ENCODE data around the gene ARHGAP22.
A peak's percentile ranks its signal among the peaks of the same experiment; 100 is the strongest.

The ARHGAP22 gene

GRCh38 chr10:48406658-48407057 is 198.2 kb downstream of the ARHGAP22 start:
- Histone ChIP-seq H3K27ac (ENCODE audit: poor library complexity, severe bottlenecking) (no peak overlapping the region), H3K36me3 (ENCODE audit: low read depth) (peaks cover 7% of the 10 kb centered on the region; the same call in 1 of the 2 replicates), H3K27me3 (ENCODE audit: insufficient read depth, poor library complexity, severe bottlenecking) (no peaks in the 10 kb centered on the region), H3K9me3 (ENCODE audit: severe bottlenecking) (no peaks in the 10 kb centered on the region), H3K4me3 (ENCODE audit: severe bottlenecking) (no peak overlapping the region), H3K4me1 (ENCODE audit: insufficient read depth, poor library complexity, severe bottlenecking) (peaks cover 7% of the 10 kb centered on the region)
- TF ChIP-seq, protein P1, sequence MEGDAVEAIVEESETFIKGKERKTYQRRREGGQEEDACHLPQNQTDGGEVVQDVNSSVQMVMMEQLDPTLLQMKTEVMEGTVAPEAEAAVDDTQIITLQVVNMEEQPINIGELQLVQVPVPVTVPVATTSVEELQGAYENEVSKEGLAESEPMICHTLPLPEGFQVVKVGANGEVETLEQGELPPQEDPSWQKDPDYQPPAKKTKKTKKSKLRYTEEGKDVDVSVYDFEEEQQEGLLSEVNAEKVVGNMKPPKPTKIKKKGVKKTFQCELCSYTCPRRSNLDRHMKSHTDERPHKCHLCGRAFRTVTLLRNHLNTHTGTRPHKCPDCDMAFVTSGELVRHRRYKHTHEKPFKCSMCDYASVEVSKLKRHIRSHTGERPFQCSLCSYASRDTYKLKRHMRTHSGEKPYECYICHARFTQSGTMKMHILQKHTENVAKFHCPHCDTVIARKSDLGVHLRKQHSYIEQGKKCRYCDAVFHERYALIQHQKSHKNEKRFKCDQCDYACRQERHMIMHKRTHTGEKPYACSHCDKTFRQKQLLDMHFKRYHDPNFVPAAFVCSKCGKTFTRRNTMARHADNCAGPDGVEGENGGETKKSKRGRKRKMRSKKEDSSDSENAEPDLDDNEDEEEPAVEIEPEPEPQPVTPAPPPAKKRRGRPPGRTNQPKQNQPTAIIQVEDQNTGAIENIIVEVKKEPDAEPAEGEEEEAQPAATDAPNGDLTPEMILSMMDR (IDR thresholded peaks at IDR 0.05; ENCODE audit: poor library complexity, severe bottlenecking), result no peak
- DNase-seq (ENCODE audit: low spot score), result no peak
- no peak for ATAC-seq (ENCODE audit: low read depth)

- DNase-seq (ENCODE audit: low spot score), result no peak
- Histone ChIP-seq H3K27ac (ENCODE audit: poor library complexity, severe bottlenecking) (no peak overlapping the region), H3K4me3 (ENCODE audit: severe bottlenecking) (no peak overlapping the region), H3K9me3 (ENCODE audit: severe bottlenecking) (no peaks in the 10 kb centered on the region), H3K36me3 (ENCODE audit: low read depth) (peaks cover 7% of the 10 kb centered on the region; the same call in 1 of the 2 replicates), H3K4me1 (ENCODE audit: insufficient read depth, poor library complexity, severe bottlenecking) (peaks cover 7% of the 10 kb centered on the region), H3K27me3 (ENCODE audit: insufficient read depth, poor library complexity, severe bottlenecking) (no peaks in the 10 kb centered on the region)
- TF ChIP-seq, protein P1 (IDR thresholded peaks at IDR 0.05; ENCODE audit: poor library complexity, severe bottlenecking), result peak; percentile 17
- peak; percentile 98 for ATAC-seq (ENCODE audit: low read depth)
These were observed 198.7 kb downstream of the ARHGAP22 start for GRCh38 chr10:48406204-48406603.

DNA sequence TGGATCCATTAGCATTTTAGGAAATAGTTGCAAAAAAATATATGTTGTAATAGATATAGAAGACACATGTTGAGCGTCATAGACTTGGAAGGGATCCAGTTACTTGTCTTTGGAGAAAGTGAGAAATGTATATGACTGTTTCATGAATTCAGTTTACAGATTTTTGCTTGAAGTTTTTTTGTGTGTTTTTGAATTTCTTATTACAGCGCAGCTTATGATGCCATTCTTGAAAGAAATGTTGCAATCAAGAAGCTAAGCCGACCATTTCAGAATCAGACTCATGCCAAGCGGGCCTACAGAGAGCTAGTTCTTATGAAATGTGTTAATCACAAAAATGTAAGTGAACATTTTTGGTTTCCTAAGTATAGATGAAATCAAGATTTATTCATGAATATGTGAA is 200.2 kb downstream of the ARHGAP22 start:
- Histone ChIP-seq H3K27ac (ENCODE audit: poor library complexity, severe bottlenecking) (no peak overlapping the region), H3K9me3 (ENCODE audit: severe bottlenecking) (no peaks in the 10 kb centered on the region), H3K36me3 (ENCODE audit: low read depth) (peaks cover 7% of the 10 kb centered on the region; the same call in 1 of the 2 replicates), H3K4me3 (ENCODE audit: severe bottlenecking) (no peak overlapping the region), H3K27me3 (ENCODE audit: insufficient read depth, poor library complexity, severe bottlenecking) (no peaks in the 10 kb centered on the region), H3K4me1 (ENCODE audit: insufficient read depth, poor library complexity, severe bottlenecking) (peaks cover 17% of the 10 kb centered on the region)
- DNase-seq (ENCODE audit: low spot score) (no peak), ATAC-seq (ENCODE audit: low read depth) (no peak)
- TF ChIP-seq, protein P1 (IDR thresholded peaks at IDR 0.05; ENCODE audit: poor library complexity, severe bottlenecking), result no peak

DNA sequence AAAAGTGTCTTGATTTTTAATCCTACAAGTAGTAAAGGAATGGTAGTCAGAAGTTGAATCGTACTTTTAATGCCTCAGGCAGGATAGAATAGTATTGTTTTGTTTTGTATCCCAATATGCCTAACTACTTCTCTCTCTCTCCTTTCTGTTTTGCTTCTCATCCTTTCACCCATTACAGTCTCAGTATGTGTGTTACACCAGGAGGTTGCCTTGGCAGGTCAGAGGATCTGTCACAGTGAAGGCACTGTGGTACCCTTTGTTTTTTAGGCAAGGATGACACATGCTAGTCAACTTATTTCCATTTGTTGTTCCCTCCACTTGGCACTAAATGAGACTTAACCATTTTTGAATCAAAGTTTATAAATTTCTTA is 204.0 kb downstream of the ARHGAP22 start:
- Histone ChIP-seq H3K27ac (ENCODE audit: poor library complexity, severe bottlenecking) (peak overlapping the region; percentile 64), H3K36me3 (ENCODE audit: low read depth) (peaks cover 7% of the 10 kb centered on the region; the same call in 1 of the 2 replicates), H3K9me3 (ENCODE audit: severe bottlenecking) (no peaks in the 10 kb centered on the region), H3K27me3 (ENCODE audit: insufficient read depth, poor library complexity, severe bottlenecking) (no peaks in the 10 kb centered on the region), H3K4me1 (ENCODE audit: insufficient read depth, poor library complexity, severe bottlenecking) (peaks cover 17% of the 10 kb centered on the region), H3K4me3 (ENCODE audit: severe bottlenecking) (no peak overlapping the region)
- no peak for ATAC-seq (ENCODE audit: low read depth)
- DNase-seq (ENCODE audit: low spot score), result no peak
- TF ChIP-seq, protein P1 (IDR thresholded peaks at IDR 0.05; ENCODE audit: poor library complexity, severe bottlenecking), result no peak

GRCh38 chr10:48400129-48400849 is 204.6 kb downstream of the ARHGAP22 start:
- H3K4me3 ChIP-seq (ENCODE audit: severe bottlenecking), result no peak overlapping the region
- H3K4me1 ChIP-seq (ENCODE audit: insufficient read depth, poor library complexity, severe bottlenecking), result peaks cover 14% of the 10 kb centered on the region
- ATAC-seq (ENCODE audit: low read depth) (peak; percentile 87), DNase-seq (ENCODE audit: low spot score) (no peak)
- TF ChIP-seq, protein P1 (IDR thresholded peaks at IDR 0.05; ENCODE audit: poor library complexity, severe bottlenecking), result no peak
- peaks cover 3% of the 10 kb centered on the region; the same call in 1 of the 2 replicates for H3K36me3 ChIP-seq (ENCODE audit: low read depth)
- no peaks in the 10 kb centered on the region for H3K27me3 ChIP-seq (ENCODE audit: insufficient read depth, poor library complexity, severe bottlenecking)
- H3K9me3 ChIP-seq (ENCODE audit: severe bottlenecking), result no peaks in the 10 kb centered on the region
- H3K27ac ChIP-seq (ENCODE audit: poor library complexity, severe bottlenecking), result peak overlapping the region; percentile 64
